Mucosa of rectum (tissue), 2 donors: ENCODE measurements around the gene PTPDC1.
A peak's percentile ranks its signal among the peaks of the same experiment; 100 is the strongest.

Source experiments
- H3K27ac ChIP-seq, 2 donors: one replicate each; pipeline ENCODE4 v1.7.0; 2013; ENCODE audit warnings: inconsistent platforms in 2 of 2, low read depth in 2 of 2, low read length in 2 of 2
- H3K27me3 ChIP-seq, 2 donors: one replicate each; pipeline ENCODE4 v1.7.0; 2013; ENCODE audit warnings: low read length in 2 of 2; ENCODE audit not compliant: control insufficient read depth in 2 of 2, insufficient read depth in 2 of 2
- H3K36me3 ChIP-seq, 2 donors: one replicate each; pipeline ENCODE4 v1.7.0; 2013; ENCODE audit warnings: low read length in 2 of 2; ENCODE audit not compliant: control insufficient read depth in 2 of 2, insufficient read depth in 2 of 2
- H3K4me1 ChIP-seq, 2 donors: one replicate each; pipeline ENCODE4 v1.7.0; 2013; ENCODE audit warnings: low read length in 2 of 2, mild to moderate bottlenecking in 1 of 2; ENCODE audit not compliant: control insufficient read depth in 2 of 2, insufficient read depth in 2 of 2
- H3K4me3 ChIP-seq, 2 donors: one replicate each; pipeline ENCODE4 v1.7.0; 2013; ENCODE audit warnings: low read length in 2 of 2
- H3K9ac ChIP-seq, 2 donors: one replicate each; pipeline ENCODE4 v1.7.0; 2013; ENCODE audit warnings: low read length in 2 of 2, low read depth in 1 of 2, mild to moderate bottlenecking in 1 of 2
- H3K9me3 ChIP-seq, 2 donors: one replicate each; pipeline ENCODE4 v1.7.0; 2013; ENCODE audit warnings: low read length in 2 of 2; ENCODE audit not compliant: control insufficient read depth in 2 of 2
- donor health status: healthy.
- donor health status: Normal muscosa, but diverticular disease.

Gene PTPDC1

GRCh38 chr9:94153905-94154304, 69.6 kb downstream of the PTPDC1 start:
- no peaks in the 10 kb centered on the region for H3K27me3 ChIP-seq

GRCh38 chr9:94156348-94157049, 72.2 kb downstream of the PTPDC1 start:
- no peak overlapping the region for H3K9ac ChIP-seq
- H3K27me3 ChIP-seq = no peaks in the 10 kb centered on the region
- H3K4me3 ChIP-seq = no peak overlapping the region
- no peaks in the 10 kb centered on the region for H3K9me3 ChIP-seq
- H3K27ac ChIP-seq = peak overlapping the region in 1 of 2 donors; percentile 10
- H3K36me3 ChIP-seq = no peaks in the 10 kb centered on the region
- H3K4me1 ChIP-seq = peaks cover 7 to 8% of the 10 kb centered on the region in 2 donors

More at GRCh38 chr9:94153905-94154304, 69.6 kb downstream of the PTPDC1 start:
- no peak overlapping the region for H3K9ac ChIP-seq
- H3K9me3 ChIP-seq = no peaks in the 10 kb centered on the region
- peaks cover 7 to 8% of the 10 kb centered on the region in 2 donors for H3K4me1 ChIP-seq
- H3K4me3 ChIP-seq = no peak overlapping the region
- H3K27ac ChIP-seq = no peak overlapping the region
- no peaks in the 10 kb centered on the region for H3K36me3 ChIP-seq

GRCh38 chr9:94157050-94157801, 73.0 kb downstream of the PTPDC1 start:
- H3K36me3 ChIP-seq = no peaks in the 10 kb centered on the region
- H3K4me3 ChIP-seq = no peak overlapping the region
- H3K27me3 ChIP-seq = no peaks in the 10 kb centered on the region
- peaks cover 7 to 8% of the 10 kb centered on the region in 2 donors for H3K4me1 ChIP-seq
- H3K9me3 ChIP-seq = no peaks in the 10 kb centered on the region
- peak overlapping the region in 1 of 2 donors; percentile 10 for H3K27ac ChIP-seq
- H3K9ac ChIP-seq = no peak overlapping the region
